Loucy (cell line): Measurements from ENCODE around the gene ZRANB1.

Experiments
- CTCF ChIP-seq: fragments of 200-600 bp; sonication (generic); conservative IDR thresholded peaks from 2 replicates; pipeline ENCODE4 v1.5.1; 2014; ENCODE audit warnings: mild to moderate bottlenecking, antibody characterized with exemption, low read length
- EZH2phosphoT487 ChIP-seq: fragments of 200-600 bp; IDR thresholded peaks from 2 replicates; pipeline ENCODE4 v1.6.1; 2018; ENCODE audit warnings: antibody characterized with exemption, mild to moderate bottlenecking, moderate library complexity, borderline replicate concordance

GRCh38 chr10:124983321-124983720 is 41.4 kb downstream of the ZRANB1 start:
- TF ChIP-seq CTCF, result no peak
- no peak for TF ChIP-seq EZH2phosphoT487
